DND-41 (cell line): Measurements from ENCODE around the gene NFKBIZ.

Experiments used
- ATAC-seq: fragments of 200-7000 bp; cut with Tn5 transposase; 3 replicates; pipeline ENCODE4 v1.9.1; 2021; ENCODE audit warnings: low read depth; ENCODE audit not compliant: insufficient read depth
- DNase-seq: peaks from one replicate; pipeline ENCODE4 v3.0.0-alpha.2; 2020
- H2AFZ ChIP-seq: 2 replicates; pipeline ENCODE4 v1.6.0; 2012; ENCODE audit warnings: low read depth, low read length
- H3K27ac ChIP-seq: 2 replicates; pipeline ENCODE4 v1.5.1; 2012; ENCODE audit warnings: low read length, inconsistent platforms
- H3K27me3 ChIP-seq: fragments of 200-600 bp; sonication (generic); 2 replicates; pipeline ENCODE4 v1.6.0; 2012; ENCODE audit warnings: low read length, mild to moderate bottlenecking, inconsistent platforms; ENCODE audit not compliant: insufficient read depth, poor library complexity
- H3K36me3 ChIP-seq: 2 replicates; pipeline ENCODE4 v1.5.1; 2012; ENCODE audit warnings: low read length, inconsistent platforms; ENCODE audit not compliant: insufficient read depth
- H3K4me1 ChIP-seq: 2 replicates; pipeline ENCODE4 v1.5.1; 2012; ENCODE audit warnings: mild to moderate bottlenecking, low read length; ENCODE audit not compliant: insufficient read depth
- H3K4me2 ChIP-seq: 2 replicates; pipeline ENCODE4 v1.6.0; 2012; ENCODE audit warnings: mild to moderate bottlenecking, moderate library complexity, low read length, inconsistent platforms; ENCODE audit not compliant: insufficient read depth
- H3K4me3 ChIP-seq, 2 experiments: fragments of 200-600 bp in 1 of 2; shearing (Covaris generic) in 1 of 2; 2 replicates each; pipeline ENCODE4 v1.5.1; 2012 to 2016; ENCODE audit warnings: inconsistent platforms in 2 of 2, low read length in 2 of 2, mild to moderate bottlenecking in 2 of 2, low read depth in 1 of 2, moderate library complexity in 1 of 2
- H3K79me2 ChIP-seq: 2 replicates; pipeline ENCODE4 v1.6.0; 2012; ENCODE audit warnings: low read length, inconsistent platforms; ENCODE audit not compliant: insufficient read depth
- H3K9ac ChIP-seq: 2 replicates; pipeline ENCODE4 v1.6.0; 2012; ENCODE audit warnings: low read depth, mild to moderate bottlenecking, inconsistent platforms, low read length, moderate library complexity
- H3K9me3 ChIP-seq: 2 replicates; pipeline ENCODE4 v1.5.1; 2012; ENCODE audit warnings: low read length, moderate library complexity, mild to moderate bottlenecking, inconsistent platforms; ENCODE audit not compliant: insufficient read depth, severe bottlenecking
- H4K20me1 ChIP-seq: 2 replicates; pipeline ENCODE4 v1.6.0; 2012; ENCODE audit warnings: low read length; ENCODE audit not compliant: insufficient read depth
- EZH2 ChIP-seq: IDR thresholded peaks from 3 replicates; pipeline ENCODE4 v1.6.1; 2012; ENCODE audit warnings: borderline replicate concordance, low read depth, mild to moderate bottlenecking, moderate library complexity, low read length, inconsistent platforms; ENCODE audit not compliant: severe bottlenecking
- TF ChIP-seq, protein P1 (sequence below): IDR thresholded peaks from 2 replicates; pipeline ENCODE4 v1.5.1; 2012; ENCODE audit warnings: borderline replicate concordance, low read length, moderate library complexity, mild to moderate bottlenecking; ENCODE audit not compliant: poor library complexity, severe bottlenecking; ENCODE audit errors: extremely low read depth

NFKBIZ gene

GRCh38 chr3:101842245-101842934 is 6.9 kb upstream of the NFKBIZ start:
- Histone ChIP-seq H3K4me2 (no peak overlapping the region), H3K9ac (no peak overlapping the region), H3K4me3 (no peak overlapping the region), H3K36me3 (no peaks in the 10 kb centered on the region), H3K4me1 (no peaks in the 10 kb centered on the region), H2AFZ (no peak overlapping the region), H4K20me1 (no peaks in the 10 kb centered on the region), H3K27me3 (no peaks in the 10 kb centered on the region), H3K27ac (no peak overlapping the region), H3K9me3 (no peaks in the 10 kb centered on the region), H3K79me2 (no peaks in the 10 kb centered on the region)
- ATAC-seq (no peak), DNase-seq (no peak)
- no peak for TF ChIP-seq EZH2
- TF ChIP-seq, protein P1, sequence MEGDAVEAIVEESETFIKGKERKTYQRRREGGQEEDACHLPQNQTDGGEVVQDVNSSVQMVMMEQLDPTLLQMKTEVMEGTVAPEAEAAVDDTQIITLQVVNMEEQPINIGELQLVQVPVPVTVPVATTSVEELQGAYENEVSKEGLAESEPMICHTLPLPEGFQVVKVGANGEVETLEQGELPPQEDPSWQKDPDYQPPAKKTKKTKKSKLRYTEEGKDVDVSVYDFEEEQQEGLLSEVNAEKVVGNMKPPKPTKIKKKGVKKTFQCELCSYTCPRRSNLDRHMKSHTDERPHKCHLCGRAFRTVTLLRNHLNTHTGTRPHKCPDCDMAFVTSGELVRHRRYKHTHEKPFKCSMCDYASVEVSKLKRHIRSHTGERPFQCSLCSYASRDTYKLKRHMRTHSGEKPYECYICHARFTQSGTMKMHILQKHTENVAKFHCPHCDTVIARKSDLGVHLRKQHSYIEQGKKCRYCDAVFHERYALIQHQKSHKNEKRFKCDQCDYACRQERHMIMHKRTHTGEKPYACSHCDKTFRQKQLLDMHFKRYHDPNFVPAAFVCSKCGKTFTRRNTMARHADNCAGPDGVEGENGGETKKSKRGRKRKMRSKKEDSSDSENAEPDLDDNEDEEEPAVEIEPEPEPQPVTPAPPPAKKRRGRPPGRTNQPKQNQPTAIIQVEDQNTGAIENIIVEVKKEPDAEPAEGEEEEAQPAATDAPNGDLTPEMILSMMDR: no peak

DNA sequence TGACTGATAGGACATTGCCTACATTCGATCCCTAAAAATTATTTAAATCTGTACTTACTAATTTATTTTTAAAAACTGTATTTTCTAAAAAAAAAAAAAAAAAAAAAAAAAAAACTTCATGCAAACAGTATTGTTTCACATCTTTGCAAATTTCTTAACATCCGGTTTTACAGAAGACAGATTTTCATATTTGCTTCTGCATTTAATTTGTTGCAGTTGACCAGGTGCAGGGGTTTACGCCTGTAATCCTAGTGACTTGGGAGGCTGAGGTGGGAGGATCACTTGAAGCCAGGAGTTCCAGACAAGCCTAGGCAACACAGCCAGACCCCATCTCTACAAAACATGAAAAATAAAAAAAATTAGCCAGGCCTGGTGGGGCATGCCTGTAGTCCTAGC is 6.4 kb upstream of the NFKBIZ start:
- no peak for DNase-seq
- no peaks in the 10 kb centered on the region for H3K36me3 ChIP-seq
- no peak overlapping the region for H3K27ac ChIP-seq
- H3K4me1 ChIP-seq: no peaks in the 10 kb centered on the region
- TF ChIP-seq EZH2: no peak
- TF ChIP-seq, protein P1: no peak
- no peaks in the 10 kb centered on the region for H3K9me3 ChIP-seq
- no peak overlapping the region for H3K4me3 ChIP-seq
- H4K20me1 ChIP-seq: no peaks in the 10 kb centered on the region
- H3K9ac ChIP-seq: no peak overlapping the region
- no peak for ATAC-seq
- no peak overlapping the region for H2AFZ ChIP-seq
- no peaks in the 10 kb centered on the region for H3K27me3 ChIP-seq
- H3K79me2 ChIP-seq: no peaks in the 10 kb centered on the region
- no peak overlapping the region for H3K4me2 ChIP-seq

- no peaks in the 10 kb centered on the region for H4K20me1 ChIP-seq
Observed at GRCh38 chr3:101845425-101845824, 3.9 kb upstream of the NFKBIZ start.

More at GRCh38 chr3:101845425-101845824, 3.9 kb upstream of the NFKBIZ start:
- Histone ChIP-seq H3K27me3 (no peaks in the 10 kb centered on the region), H3K36me3 (no peaks in the 10 kb centered on the region; the same call in 1 of the 2 replicates), H2AFZ (no peak overlapping the region), H3K27ac (no peak overlapping the region), H3K9me3 (no peaks in the 10 kb centered on the region), H3K79me2 (peaks cover 8% of the 10 kb centered on the region), H3K9ac (no peak overlapping the region), H3K4me2 (no peak overlapping the region), H3K4me3 (no peak overlapping the region), H3K4me1 (peaks cover 7% of the 10 kb centered on the region)
- DNase-seq: no peak
- ATAC-seq: no peak
- TF ChIP-seq EZH2: no peak
- TF ChIP-seq, protein P1: no peak
